Upper lobe of left lung (tissue), 4 donors: ENCODE measurements around the gene AKT2.

Source experiments
- POLR2A ChIP-seq, 4 donors: fragments of 450-650 bp; IDR thresholded peaks; one replicate each; pipeline ENCODE4 v1.5.1; 2016 to 2017; ENCODE audit warnings: antibody characterized with exemption in 4 of 4, mild to moderate bottlenecking in 2 of 4
- TF ChIP-seq, protein P1 (sequence below), 6 experiments: fragments of 450-650 bp in 4 of 6; fragments of 200-600 bp in 2 of 6; sonication (generic) in 2 of 6; IDR thresholded peaks; one replicate each; pipeline ENCODE4 v1.5.1; 2016 to 2019; ENCODE audit warnings: antibody characterized with exemption in 6 of 6

GRCh38 chr19:40280608-40281221 lies 4.4 kb downstream of the AKT2 start:
- no peak for TF ChIP-seq POLR2A (IDR thresholded peaks at IDR 0.05)
- TF ChIP-seq, protein P1, sequence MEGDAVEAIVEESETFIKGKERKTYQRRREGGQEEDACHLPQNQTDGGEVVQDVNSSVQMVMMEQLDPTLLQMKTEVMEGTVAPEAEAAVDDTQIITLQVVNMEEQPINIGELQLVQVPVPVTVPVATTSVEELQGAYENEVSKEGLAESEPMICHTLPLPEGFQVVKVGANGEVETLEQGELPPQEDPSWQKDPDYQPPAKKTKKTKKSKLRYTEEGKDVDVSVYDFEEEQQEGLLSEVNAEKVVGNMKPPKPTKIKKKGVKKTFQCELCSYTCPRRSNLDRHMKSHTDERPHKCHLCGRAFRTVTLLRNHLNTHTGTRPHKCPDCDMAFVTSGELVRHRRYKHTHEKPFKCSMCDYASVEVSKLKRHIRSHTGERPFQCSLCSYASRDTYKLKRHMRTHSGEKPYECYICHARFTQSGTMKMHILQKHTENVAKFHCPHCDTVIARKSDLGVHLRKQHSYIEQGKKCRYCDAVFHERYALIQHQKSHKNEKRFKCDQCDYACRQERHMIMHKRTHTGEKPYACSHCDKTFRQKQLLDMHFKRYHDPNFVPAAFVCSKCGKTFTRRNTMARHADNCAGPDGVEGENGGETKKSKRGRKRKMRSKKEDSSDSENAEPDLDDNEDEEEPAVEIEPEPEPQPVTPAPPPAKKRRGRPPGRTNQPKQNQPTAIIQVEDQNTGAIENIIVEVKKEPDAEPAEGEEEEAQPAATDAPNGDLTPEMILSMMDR (IDR thresholded peaks at IDR 0.05), result no peak
